PC-3 (cell line): Measurements from ENCODE around the gene CCDC171.

Experiments used
- EZH2 ChIP-seq: fragments of 300-600 bp; sonication (generic); IDR thresholded peaks from one replicate; pipeline ENCODE4 v1.6.1; 2017; ENCODE audit warnings: antibody characterized with exemption, mild to moderate bottlenecking, low read length; ENCODE audit not compliant: unreplicated experiment
- TF ChIP-seq, protein P1 (sequence below): fragments of 300-600 bp; sonication (generic); conservative IDR thresholded peaks from 2 replicates; pipeline ENCODE4 v1.5.1; 2017; ENCODE audit warnings: antibody characterized with exemption, low read depth, mild to moderate bottlenecking, low read length

- TF ChIP-seq EZH2 = no peak
- TF ChIP-seq, protein P1, sequence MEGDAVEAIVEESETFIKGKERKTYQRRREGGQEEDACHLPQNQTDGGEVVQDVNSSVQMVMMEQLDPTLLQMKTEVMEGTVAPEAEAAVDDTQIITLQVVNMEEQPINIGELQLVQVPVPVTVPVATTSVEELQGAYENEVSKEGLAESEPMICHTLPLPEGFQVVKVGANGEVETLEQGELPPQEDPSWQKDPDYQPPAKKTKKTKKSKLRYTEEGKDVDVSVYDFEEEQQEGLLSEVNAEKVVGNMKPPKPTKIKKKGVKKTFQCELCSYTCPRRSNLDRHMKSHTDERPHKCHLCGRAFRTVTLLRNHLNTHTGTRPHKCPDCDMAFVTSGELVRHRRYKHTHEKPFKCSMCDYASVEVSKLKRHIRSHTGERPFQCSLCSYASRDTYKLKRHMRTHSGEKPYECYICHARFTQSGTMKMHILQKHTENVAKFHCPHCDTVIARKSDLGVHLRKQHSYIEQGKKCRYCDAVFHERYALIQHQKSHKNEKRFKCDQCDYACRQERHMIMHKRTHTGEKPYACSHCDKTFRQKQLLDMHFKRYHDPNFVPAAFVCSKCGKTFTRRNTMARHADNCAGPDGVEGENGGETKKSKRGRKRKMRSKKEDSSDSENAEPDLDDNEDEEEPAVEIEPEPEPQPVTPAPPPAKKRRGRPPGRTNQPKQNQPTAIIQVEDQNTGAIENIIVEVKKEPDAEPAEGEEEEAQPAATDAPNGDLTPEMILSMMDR = no peak
Measured at GRCh38 chr9:15944341-15944740, 391.5 kb downstream of the CCDC171 start.
